PC-3 (cell line): ENCODE measurements around the gene ASL. TPM values are rescaled to one million over a fixed set of nuclear protein-coding genes. Genes with fewer than 3 reads are reported as not detected.

Experiments used
- ATAC-seq: fragments of 200-7000 bp; cut with Tn5 transposase; 2 replicates; pipeline ENCODE4 v1.9.1; 2020; ENCODE audit warnings: mild to moderate bottlenecking, moderate library complexity
- BruUV-seq: library from RNA; stranded (reverse); fragments of 400-500 nt; replicated peaks from 2 replicates; lab custom pipeline; 2021; lab: Mats Ljungman, UMichigan
- CTCF ChIA-PET: fragments of 300-600 bp; sonication (Branson Sonifier 250); formaldehyde crosslinking; loops from one replicate; lab custom pipeline; 2022; ENCODE audit warnings: antibody characterized with exemption; lab: Charles Lee
- POLR2A ChIA-PET: fragments of 300-600 bp; sonication (Branson Sonifier 250); formaldehyde crosslinking; loops from one replicate; lab custom pipeline; 2022; ENCODE audit warnings: antibody characterized with exemption; ENCODE audit not compliant: unreplicated experiment; lab: Charles Lee
- DNase-seq: peaks from one replicate; pipeline ENCODE4 v3.0.0-alpha.2; 2015
- H2AFZ ChIP-seq: fragments of 300-600 bp; sonication (generic); 2 replicates; pipeline ENCODE4 v1.6.0; 2016; ENCODE audit warnings: antibody characterized with exemption, low read length
- H3F3A ChIP-seq: fragments of 300-600 bp; sonication (generic); one replicate; pipeline ENCODE4 v1.6.0; 2017; ENCODE audit warnings: antibody characterized with exemption, low read length, control low read depth, mild to moderate bottlenecking; ENCODE audit not compliant: unreplicated experiment
- H3K27ac ChIP-seq: fragments of 300-600 bp; sonication (generic); 2 replicates; pipeline ENCODE4 v1.5.1; 2016; ENCODE audit warnings: mild to moderate bottlenecking, low read length
- H3K27me3 ChIP-seq: fragments of 300-600 bp; sonication (generic); 2 replicates; pipeline ENCODE4 v1.6.1; 2016; ENCODE audit warnings: low read length, mixed read lengths
- H3K36me3 ChIP-seq: fragments of 300-600 bp; sonication (generic); 2 replicates; pipeline ENCODE4 v1.6.1; 2016; ENCODE audit warnings: low read depth, mixed run types, low read length, mixed read lengths
- H3K4me1 ChIP-seq: fragments of 300-600 bp; sonication (generic); 2 replicates; pipeline ENCODE4 v1.5.1; 2016; ENCODE audit warnings: low read length; ENCODE audit not compliant: insufficient read depth
- H3K4me2 ChIP-seq: fragments of 300-600 bp; sonication (generic); 2 replicates; pipeline ENCODE4 v1.6.0; 2016; ENCODE audit warnings: low read length
- H3K4me3 ChIP-seq: fragments of 300-600 bp; sonication (generic); 2 replicates; pipeline ENCODE4 v1.5.1; 2016; ENCODE audit warnings: mild to moderate bottlenecking, low read length, mixed read lengths
- H3K79me2 ChIP-seq: fragments of 300-600 bp; sonication (generic); 2 replicates; pipeline ENCODE4 v1.6.1; 2017; ENCODE audit warnings: low read length, mixed read lengths
- H3K9ac ChIP-seq: fragments of 300-600 bp; sonication (generic); 2 replicates; pipeline ENCODE4 v1.6.0; 2016; ENCODE audit warnings: mild to moderate bottlenecking, low read length
- H3K9me2 ChIP-seq: fragments of 300-600 bp; sonication (generic); replicated peaks from 2 replicates; pipeline ENCODE4 v1.6.1; 2016; ENCODE audit warnings: mixed run types, low read length, mixed read lengths
- H3K9me3 ChIP-seq: fragments of 300-600 bp; sonication (generic); 2 replicates; pipeline ENCODE4 v1.6.1; 2016; ENCODE audit warnings: low read length, mixed read lengths
- H4K20me1 ChIP-seq: fragments of 300-600 bp; sonication (generic); 2 replicates; pipeline ENCODE4 v1.6.1; 2016; ENCODE audit warnings: low read length, mixed read lengths
- CTCF ChIP-seq: fragments of 300-600 bp; sonication (generic); conservative IDR thresholded peaks from 2 replicates; pipeline ENCODE4 v1.5.1; 2017; ENCODE audit warnings: antibody characterized with exemption, low read depth, mild to moderate bottlenecking, low read length
- EZH2 ChIP-seq: fragments of 300-600 bp; sonication (generic); IDR thresholded peaks from one replicate; pipeline ENCODE4 v1.6.1; 2017; ENCODE audit warnings: antibody characterized with exemption, mild to moderate bottlenecking, low read length; ENCODE audit not compliant: unreplicated experiment
- EZH2phosphoT487 ChIP-seq: fragments of 300-600 bp; sonication (generic); IDR thresholded peaks from 2 replicates; pipeline ENCODE4 v1.6.1; 2018; ENCODE audit warnings: mild to moderate bottlenecking, antibody characterized with exemption, low read length, borderline replicate concordance
- intact Hi-C: fragments of 100-400 bp; cut with micrococcal nuclease; formaldehyde crosslinking; loops from 2 replicates; pipeline ENCODE4 v1.9.0; 2023
- total RNA-seq: library from RNA; depleted of rRNA; stranded (reverse); fragments of >200 nt; gene quantifications from 2 replicates; pipeline ENCODE4 v1.2.3, GENCODE V29; 2014

The ASL gene
- total RNA-seq, 1 experiment from 2014 or later, result 55.9 TPM

DNA sequence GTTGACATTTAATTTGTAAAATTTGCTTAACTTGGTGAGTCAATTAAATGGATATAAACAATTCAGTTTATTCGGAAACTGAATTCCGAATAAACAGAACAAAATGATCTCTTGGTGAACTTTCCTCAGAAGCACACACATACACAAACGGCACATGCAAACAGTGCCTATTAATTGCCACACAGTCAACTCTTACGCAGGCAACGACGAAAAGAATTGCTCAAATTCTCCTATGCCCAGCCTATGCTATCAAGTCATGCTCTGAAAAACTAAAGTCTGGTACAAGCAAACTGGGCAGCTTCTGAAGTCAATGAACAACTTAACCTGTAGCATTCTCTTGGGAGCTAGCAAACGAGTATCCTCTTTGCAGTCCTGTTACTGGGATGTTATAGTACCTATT lies 38.8 kb upstream of the ASL start:
- H3K9ac ChIP-seq, result no peak overlapping the region
- no peak for ATAC-seq
- intact Hi-C loops, result loop anchor here (10.0 kb wide), 1 partner anchor 168 kb away; the partner anchor contains the start of gene TPST1
- no peak overlapping the region for H3K27ac ChIP-seq
- no peak for TF ChIP-seq CTCF
- no peak for TF ChIP-seq EZH2phosphoT487
- no peak for TF ChIP-seq EZH2
- no peaks in the 10 kb centered on the region for H3K27me3 ChIP-seq
- H3K4me2 ChIP-seq, result no peak overlapping the region
- ChIA-PET POLR2A (no interaction called here), CTCF (no interaction called here)
- no peaks in the 10 kb centered on the region for H3K4me1 ChIP-seq
- no peaks in the 10 kb centered on the region for H3F3A ChIP-seq
- no peaks in the 10 kb centered on the region for H4K20me1 ChIP-seq
- no peaks in the 10 kb centered on the region for H3K79me2 ChIP-seq
- no peak overlapping the region for H3K4me3 ChIP-seq
- no peak overlapping the region for H2AFZ ChIP-seq
- H3K36me3 ChIP-seq, result no peaks in the 10 kb centered on the region
- H3K9me3 ChIP-seq, result no peaks in the 10 kb centered on the region
- no peak for DNase-seq
- no peaks in the 10 kb centered on the region for H3K9me2 ChIP-seq
- BruUV-seq, result no TSS peak

DNA sequence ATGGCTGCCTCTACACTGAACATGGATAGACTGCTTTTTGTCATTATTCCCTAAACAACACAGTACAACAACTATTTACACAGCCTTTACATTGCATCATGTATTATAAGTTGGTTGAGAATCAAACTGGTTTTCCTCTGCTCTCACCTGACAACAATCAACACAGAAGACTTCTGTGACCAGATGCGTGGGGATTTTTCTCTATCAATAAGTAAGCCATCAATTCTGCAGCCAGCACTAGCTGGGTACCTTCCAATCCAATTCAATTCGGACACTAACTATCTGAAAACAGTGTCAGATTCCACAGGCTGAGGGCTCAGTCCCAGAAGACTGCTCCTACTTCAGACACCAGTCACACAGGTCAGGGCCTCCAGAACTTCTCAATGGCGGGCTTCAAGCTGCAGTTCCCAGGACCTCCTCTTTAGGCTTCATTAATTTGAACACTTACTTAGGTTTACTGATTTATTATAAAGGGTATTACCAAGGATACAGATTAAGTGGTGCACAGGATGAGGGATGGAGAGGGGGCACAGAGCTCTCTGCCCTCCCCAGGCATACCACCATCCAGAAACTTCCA lies 36.4 kb upstream of the ASL start:
- H3K27ac ChIP-seq, result no peak overlapping the region
- ChIA-PET POLR2A (no interaction called here), CTCF (no interaction called here)
- H3K9ac ChIP-seq, result no peak overlapping the region
- H3F3A ChIP-seq, result no peaks in the 10 kb centered on the region
- peaks cover 12% of the 10 kb centered on the region for H3K4me1 ChIP-seq
- H3K9me2 ChIP-seq, result no peaks in the 10 kb centered on the region
- no peak for TF ChIP-seq CTCF
- TF ChIP-seq EZH2, result no peak
- TF ChIP-seq EZH2phosphoT487, result no peak
- BruUV-seq, result no TSS peak
- intact Hi-C loops, result loop anchor here (10.0 kb wide), 1 partner anchor 166 kb away; the partner anchor contains the start of gene TPST1
- no peaks in the 10 kb centered on the region for H3K79me2 ChIP-seq
- ATAC-seq (no peak), DNase-seq (no peak)
- no peaks in the 10 kb centered on the region for H4K20me1 ChIP-seq
- H3K9me3 ChIP-seq, result no peaks in the 10 kb centered on the region
- H3K4me2 ChIP-seq, result no peak overlapping the region
- H3K27me3 ChIP-seq, result no peaks in the 10 kb centered on the region
- no peaks in the 10 kb centered on the region for H3K36me3 ChIP-seq
- no peak overlapping the region for H3K4me3 ChIP-seq
- H2AFZ ChIP-seq, result no peak overlapping the region
